ENCODE measurements around the gene AGAP2. TPM values are rescaled to one million over a fixed set of nuclear protein-coding genes. Genes with fewer than 3 reads are reported as not detected.

Gene AGAP2
- total and polyA plus RNA-seq, 9 of the 15 experiments (the other 6 are each of a cell fraction or from before 2014, with no cell fraction given): 0.04 to 0.77 (median 0.28) TPM; not detected in 1

DNA sequence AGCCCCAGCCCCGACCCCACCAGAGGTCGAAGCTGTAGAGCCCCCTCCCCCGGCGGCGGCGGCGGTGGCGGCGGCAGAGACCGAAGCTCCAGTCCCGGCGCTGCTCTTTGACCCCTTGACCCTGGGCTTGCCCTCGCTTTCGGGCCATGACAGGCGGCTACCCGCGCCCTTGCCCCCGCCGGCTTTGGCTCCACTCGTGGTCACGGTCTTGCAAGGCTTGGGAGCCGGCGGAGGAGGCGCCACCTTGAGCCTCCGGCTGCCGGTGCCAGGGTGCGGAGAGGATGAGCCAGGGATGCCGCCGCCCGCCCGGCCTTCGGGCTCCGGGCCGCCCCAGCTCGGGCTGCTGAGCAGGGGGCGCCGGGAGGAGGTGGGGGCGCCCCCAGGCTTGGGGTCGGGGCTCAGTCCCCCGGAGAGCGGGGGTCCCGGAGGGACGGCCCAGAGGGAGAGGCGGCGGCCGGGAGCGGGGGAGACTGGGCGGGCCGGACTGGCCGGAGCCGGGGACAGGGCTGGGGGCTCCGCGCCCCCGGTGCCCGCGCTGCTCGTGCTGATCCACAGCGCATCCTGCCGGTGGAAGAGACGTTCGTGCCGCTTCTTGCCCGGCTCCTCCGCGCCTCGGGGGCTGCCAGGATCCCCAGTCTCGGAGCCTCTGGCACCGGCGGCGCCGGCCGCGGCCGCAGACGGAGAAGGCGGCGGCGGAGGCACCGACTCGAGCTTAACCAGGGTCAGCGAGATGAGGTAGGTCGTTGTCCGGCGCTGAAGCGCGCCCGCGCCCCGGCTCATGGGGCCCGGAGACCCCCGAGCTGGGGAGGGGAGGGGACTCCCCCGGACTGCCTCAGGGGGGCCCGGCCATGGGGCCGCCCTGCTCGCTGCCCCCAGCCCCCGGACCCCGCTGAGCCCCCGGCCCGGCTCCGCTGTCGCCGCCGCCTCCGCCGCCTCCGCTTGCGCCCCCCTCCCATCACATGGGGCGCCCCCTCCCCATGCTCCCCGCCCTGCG lies 778 bp downstream of the AGAP2 start:
- Histone ChIP-seq H3K27ac (ENCODE audit: extremely low read depth, low read depth, low read length) (no peak overlapping the region), H2AFZ (ENCODE audit: low read depth, low read length) (0 out of 2 replicates have a peak overlapping the region, but pooled peaks have one; percentile 94), H3K9me3 (replicated peaks; ENCODE audit: control insufficient read depth, insufficient read depth, low read depth, low read length) (no peaks in the 10 kb centered on the region), H3K4me3 (no peak overlapping the region), H3K27me3 (ENCODE audit: control insufficient read depth in 2 of 2, insufficient read depth in 2 of 2, low read length in 2 of 2) (peaks cover 4 to 44% of the 10 kb centered on the region in 2 experiments; a peak in 3 of 5 replicates), H3K79me2 (ENCODE audit: control insufficient read depth, insufficient read depth, low read length) (no peaks in the 10 kb centered on the region), H3K4me1 (replicated peaks in 1 of 2; ENCODE audit: control insufficient read depth in 2 of 2, insufficient read depth in 2 of 2, low read length in 2 of 2) (peaks cover 9 to 36% of the 10 kb centered on the region in 2 experiments; a peak in 4 of 5 replicates), H3K4me2 (ENCODE audit: insufficient read depth, low read length) (no peak overlapping the region), H3K36me3 (ENCODE audit: control insufficient read depth, insufficient read depth, low read length) (no peaks in the 10 kb centered on the region), H3K9ac (ENCODE audit: insufficient read depth in 1 of 2, low read depth in 2 of 2, low read length in 2 of 2) (peak overlapping the region in 1 of 2 experiments; percentile 87; a peak in 1 of 4 replicates), H4K20me1 (replicated peaks; ENCODE audit: control insufficient read depth, insufficient read depth, low read length) (no peaks in the 10 kb centered on the region), H3K9me1 (ENCODE audit: control insufficient read depth, insufficient read depth, low read length) (no peaks in the 10 kb centered on the region)
- in situ Hi-C loops (cut with MboI) (no loop called here), intact Hi-C loops (cut with micrococcal nuclease) (loop anchor here (2.0 to 5.0 kb wide), 3 partner anchors 105 to 275 kb away; partner anchors contain the start of genes B4GALNT1, DDIT3 and MBD6)
- 26% methylated on average over 16 of the region's 110 CpGs for WGBS (ENCODE audit: insufficient coverage, low coverage, missing lambda C conversion rate)
- no peak for FAIRE-seq
- ATAC-seq: no peak
- BruUV-seq (replicated peaks): no TSS peak
- no peak for DNase-seq (ENCODE audit: extremely low read depth in 1 of 4, low spot score in 3 of 4)
- CTCF ChIA-PET (ENCODE audit: low intra/inter-chr PET ratio): no interaction called here
- POLR2A ChIA-PET: interaction anchor here (0.7 to 3.5 kb wide), 2 partner anchors 7 to 30 kb away, joined by 3 to 15 read pairs; partner anchors contain the start of gene TSPAN31
- no peak for TF ChIP-seq ZNF384 (IDR thresholded peaks at IDR 0.05; ENCODE audit: low read depth, low read length)
- TF ChIP-seq HDGF (IDR thresholded peaks at IDR 0.05): no peak
- 0 out of 2 replicates have a peak, but pooled peaks have one; percentile 11 for TF ChIP-seq RBM14 (IDR thresholded peaks at IDR 0.05; ENCODE audit: borderline replicate concordance, insufficient read depth, low read depth, low read length)
- TF ChIP-seq, protein P1, sequence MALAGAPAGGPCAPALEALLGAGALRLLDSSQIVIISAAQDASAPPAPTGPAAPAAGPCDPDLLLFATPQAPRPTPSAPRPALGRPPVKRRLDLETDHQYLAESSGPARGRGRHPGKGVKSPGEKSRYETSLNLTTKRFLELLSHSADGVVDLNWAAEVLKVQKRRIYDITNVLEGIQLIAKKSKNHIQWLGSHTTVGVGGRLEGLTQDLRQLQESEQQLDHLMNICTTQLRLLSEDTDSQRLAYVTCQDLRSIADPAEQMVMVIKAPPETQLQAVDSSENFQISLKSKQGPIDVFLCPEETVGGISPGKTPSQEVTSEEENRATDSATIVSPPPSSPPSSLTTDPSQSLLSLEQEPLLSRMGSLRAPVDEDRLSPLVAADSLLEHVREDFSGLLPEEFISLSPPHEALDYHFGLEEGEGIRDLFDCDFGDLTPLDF (CRISPR knock-in tag; IDR thresholded peaks at IDR 0.05): no peak
- no peak for TF ChIP-seq NR2C2 (CRISPR knock-in tag; IDR thresholded peaks at IDR 0.05)
- peak; percentile 39; the same call in 1 of the 2 replicates for TF ChIP-seq NR2C2 (tag; IDR thresholded peaks at IDR 0.05)
- no peak for TF ChIP-seq RAD21 (CRISPR knock-in tag; conservative IDR thresholded peaks at IDR 0.05 in 1 of 2, IDR thresholded peaks at IDR 0.05 in 1 of 2)
- no peak for TF ChIP-seq NCOA2 (IDR thresholded peaks at IDR 0.05; ENCODE audit: partially characterized antibody in 2 of 2)
- no peak for TF ChIP-seq POLR2B (IDR thresholded peaks at IDR 0.05; ENCODE audit: low read depth, partially characterized antibody)
- TF ChIP-seq, protein P2, sequence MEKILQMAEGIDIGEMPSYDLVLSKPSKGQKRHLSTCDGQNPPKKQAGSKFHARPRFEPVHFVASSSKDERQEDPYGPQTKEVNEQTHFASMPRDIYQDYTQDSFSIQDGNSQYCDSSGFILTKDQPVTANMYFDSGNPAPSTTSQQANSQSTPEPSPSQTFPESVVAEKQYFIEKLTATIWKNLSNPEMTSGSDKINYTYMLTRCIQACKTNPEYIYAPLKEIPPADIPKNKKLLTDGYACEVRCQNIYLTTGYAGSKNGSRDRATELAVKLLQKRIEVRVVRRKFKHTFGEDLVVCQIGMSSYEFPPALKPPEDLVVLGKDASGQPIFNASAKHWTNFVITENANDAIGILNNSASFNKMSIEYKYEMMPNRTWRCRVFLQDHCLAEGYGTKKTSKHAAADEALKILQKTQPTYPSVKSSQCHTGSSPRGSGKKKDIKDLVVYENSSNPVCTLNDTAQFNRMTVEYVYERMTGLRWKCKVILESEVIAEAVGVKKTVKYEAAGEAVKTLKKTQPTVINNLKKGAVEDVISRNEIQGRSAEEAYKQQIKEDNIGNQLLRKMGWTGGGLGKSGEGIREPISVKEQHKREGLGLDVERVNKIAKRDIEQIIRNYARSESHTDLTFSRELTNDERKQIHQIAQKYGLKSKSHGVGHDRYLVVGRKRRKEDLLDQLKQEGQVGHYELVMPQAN (IDR thresholded peaks at IDR 0.05; ENCODE audit: borderline replicate concordance): no peak
- no peak for TF ChIP-seq FOXP1 (CRISPR knock-in tag; IDR thresholded peaks at IDR 0.05)
- TF ChIP-seq, protein P3, sequence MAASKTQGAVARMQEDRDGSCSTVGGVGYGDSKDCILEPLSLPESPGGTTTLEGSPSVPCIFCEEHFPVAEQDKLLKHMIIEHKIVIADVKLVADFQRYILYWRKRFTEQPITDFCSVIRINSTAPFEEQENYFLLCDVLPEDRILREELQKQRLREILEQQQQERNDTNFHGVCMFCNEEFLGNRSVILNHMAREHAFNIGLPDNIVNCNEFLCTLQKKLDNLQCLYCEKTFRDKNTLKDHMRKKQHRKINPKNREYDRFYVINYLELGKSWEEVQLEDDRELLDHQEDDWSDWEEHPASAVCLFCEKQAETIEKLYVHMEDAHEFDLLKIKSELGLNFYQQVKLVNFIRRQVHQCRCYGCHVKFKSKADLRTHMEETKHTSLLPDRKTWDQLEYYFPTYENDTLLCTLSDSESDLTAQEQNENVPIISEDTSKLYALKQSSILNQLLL (CRISPR knock-in tag; IDR thresholded peaks at IDR 0.05; ENCODE audit: borderline replicate concordance): no peak
- peak; percentile 68 for TF ChIP-seq FIP1L1 (IDR thresholded peaks at IDR 0.05; ENCODE audit: low read depth, low read length, poor library complexity, severe bottlenecking)
